ENCODE data around the gene C1QTNF12. TPM values are rescaled to one million over a fixed set of nuclear protein-coding genes. Genes with fewer than 3 reads are reported as not detected.

The C1QTNF12 gene
- total and polyA plus RNA-seq, 2 donors (not counting 3 experiments of a cell fraction or from before 2014, with no cell fraction given) = 1.0 to 1.9 TPM

- no peak overlapping the region for H3K4me3 ChIP-seq (replicated peaks in 1 of 3; ENCODE audit: insufficient read depth in 1 of 3, low read depth in 1 of 3, low read length in 3 of 3)
- no TSS peak for BruUV-seq (replicated peaks)
- H3K79me2 ChIP-seq (ENCODE audit: control insufficient read depth, insufficient read depth, low read length) = no peaks in the 10 kb centered on the region
- no peak overlapping the region for H3K4me2 ChIP-seq (ENCODE audit: insufficient read depth, low read length)
- no peaks in the 10 kb centered on the region for H3K36me3 ChIP-seq (ENCODE audit: control insufficient read depth in 2 of 2, extremely low read depth in 1 of 2, insufficient read depth in 2 of 2, low read length in 2 of 2)
- H2AFZ ChIP-seq (ENCODE audit: low read depth, low read length) = no peak overlapping the region
- intact Hi-C loops (cut with micrococcal nuclease) = no loop called here
- H4K20me1 ChIP-seq (replicated peaks; ENCODE audit: control insufficient read depth, extremely low read depth, insufficient read depth, low read length) = no peaks in the 10 kb centered on the region
- TF ChIP-seq JUN (IDR thresholded peaks at IDR 0.05; ENCODE audit: borderline replicate concordance, insufficient read depth, insufficient read length, low read depth) (no peak), MAX (IDR thresholded peaks at IDR 0.05; ENCODE audit: insufficient read depth, insufficient read length) (no peak), POLR2AphosphoS5 (IDR thresholded peaks at IDR 0.05; ENCODE audit: insufficient read depth, low read depth, low read length) (no peak), POLR2A (IDR thresholded peaks at IDR 0.05; ENCODE audit: low read depth, low read length) (no peak), MYC (IDR thresholded peaks at IDR 0.05; ENCODE audit: low read depth, low read length) (no peak), FOS (IDR thresholded peaks at IDR 0.05; ENCODE audit: borderline replicate concordance, insufficient read depth, low read length) (no peak), EZH2 (IDR thresholded peaks at IDR 0.05; ENCODE audit: borderline replicate concordance, low read depth, low read length, severe bottlenecking) (no peak), CTCF (IDR thresholded peaks at IDR 0.05; ENCODE audit: extremely low read depth in 1 of 2, insufficient read depth in 1 of 2, low read depth in 1 of 2, low read length in 2 of 2) (no peak), GATA2 (IDR thresholded peaks at IDR 0.05; ENCODE audit: insufficient read depth, insufficient read length, low read depth, low read length) (no peak)
- FAIRE-seq = no peak
- no peaks in the 10 kb centered on the region for H3K9me3 ChIP-seq (replicated peaks; ENCODE audit: control insufficient read depth, insufficient read depth, low read length)
- H3K27me3 ChIP-seq (ENCODE audit: control insufficient read depth in 2 of 2, insufficient read depth in 2 of 2, low read length in 2 of 2) = peaks cover 10 to 14% of the 10 kb centered on the region in 2 experiments
- dilution Hi-C loops (cut with MboI; ENCODE audit: extremely low pct_ligation_motif_present, low sequenced_read_pairs) = no loop called here
- H3K9me1 ChIP-seq (replicated peaks; ENCODE audit: control insufficient read depth, extremely low read depth, insufficient read depth, low read length) = no peaks in the 10 kb centered on the region
- ChIA-PET POLR2A (no interaction called here), CTCF (no interaction called here)
- H3K27ac ChIP-seq (ENCODE audit: insufficient read depth, low read depth, low read length) = no peak overlapping the region
- no peak for DNase-seq (ENCODE audit: low read depth, low spot score)
- H3K4me1 ChIP-seq (ENCODE audit: control insufficient read depth, extremely low read depth, insufficient read depth, low read length) = no peaks in the 10 kb centered on the region
- no peak overlapping the region for H3K9ac ChIP-seq (replicated peaks; ENCODE audit: extremely low read depth, insufficient read depth, low read length)
Measured at GRCh38 chr1:1243807-1244191, 2.7 kb downstream of the C1QTNF12 start.
